Stimulated activated naive CD8-positive, alpha-beta T cell treated with anti-CD3 and anti-CD28 coated beads, Interleukin-15, Interleukin-2, amounts not matched to agents 100 U/mL and 50 U/mL, for 24 hours (primary cell): Measurements from ENCODE around the gene PAQR9.

Source experiments
- ATAC-seq: fragments of 150-1000 bp; cut with Tn5 transposase; one replicate; pipeline ENCODE4 v1.10.0; 2021
- DNase-seq: peaks from one replicate; pipeline ENCODE4 v3.0.0; 2021

Gene PAQR9

GRCh38 chr3:142950972-142951371, 12.5 kb downstream of the PAQR9 start:
- ATAC-seq (no peak), DNase-seq (no peak)

GRCh38 chr3:142947799-142948575, 15.5 kb downstream of the PAQR9 start:
- peak; percentile 19 for DNase-seq
- ATAC-seq = peak; percentile 78

DNA sequence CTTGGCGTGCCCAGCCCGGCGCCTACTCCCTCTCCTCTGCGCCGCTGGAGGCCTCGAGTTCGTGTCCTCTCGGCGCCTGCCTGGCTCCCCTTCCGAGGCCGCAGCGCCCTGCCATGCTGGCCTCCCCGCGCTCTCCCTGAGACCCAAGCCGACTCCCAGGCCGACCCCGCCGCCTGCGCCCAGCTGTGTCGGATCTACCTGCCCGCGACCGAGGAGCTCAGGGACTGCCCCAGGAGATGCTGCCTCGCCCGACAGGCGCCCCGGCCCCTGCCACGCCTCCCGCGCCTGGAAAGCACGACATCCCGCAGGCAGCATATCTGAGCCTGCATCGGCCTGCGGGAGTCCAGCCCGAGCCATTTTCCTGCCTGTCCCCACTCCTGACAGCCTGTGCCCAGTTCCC, 16.1 kb downstream of the PAQR9 start:
- DNase-seq = no peak
- ATAC-seq = no peak

GRCh38 chr3:142946861-142947260, 16.6 kb downstream of the PAQR9 start:
- ATAC-seq (no peak), DNase-seq (no peak)

GRCh38 chr3:142945023-142945422, 18.5 kb downstream of the PAQR9 start:
- DNase-seq (no peak), ATAC-seq (no peak)

- DNase-seq (no peak), ATAC-seq (no peak)
These were observed 19.1 kb downstream of the PAQR9 start for GRCh38 chr3:142944342-142944741.

GRCh38 chr3:142943870-142944269, 19.6 kb downstream of the PAQR9 start:
- no peak for DNase-seq
- no peak for ATAC-seq

DNA sequence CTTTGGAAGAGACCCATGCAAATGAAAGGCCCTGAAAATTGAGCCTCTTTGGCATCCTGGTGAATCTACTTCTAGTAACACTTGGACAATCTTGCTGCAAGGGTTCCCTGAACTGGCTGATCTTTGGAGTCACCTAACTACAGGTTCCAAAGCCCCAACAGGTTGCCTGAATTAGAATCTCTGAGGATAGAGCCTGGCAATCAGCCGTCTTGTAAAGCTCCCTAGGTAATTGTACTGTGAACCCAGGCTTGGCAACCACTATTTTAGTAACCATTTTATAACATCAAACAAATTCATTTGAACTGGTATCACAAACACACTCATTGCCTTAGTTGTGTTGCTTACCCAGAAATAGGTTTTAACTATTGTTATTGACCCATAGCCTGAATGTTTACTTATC, 20.1 kb downstream of the PAQR9 start:
- ATAC-seq = no peak
- no peak for DNase-seq

DNA sequence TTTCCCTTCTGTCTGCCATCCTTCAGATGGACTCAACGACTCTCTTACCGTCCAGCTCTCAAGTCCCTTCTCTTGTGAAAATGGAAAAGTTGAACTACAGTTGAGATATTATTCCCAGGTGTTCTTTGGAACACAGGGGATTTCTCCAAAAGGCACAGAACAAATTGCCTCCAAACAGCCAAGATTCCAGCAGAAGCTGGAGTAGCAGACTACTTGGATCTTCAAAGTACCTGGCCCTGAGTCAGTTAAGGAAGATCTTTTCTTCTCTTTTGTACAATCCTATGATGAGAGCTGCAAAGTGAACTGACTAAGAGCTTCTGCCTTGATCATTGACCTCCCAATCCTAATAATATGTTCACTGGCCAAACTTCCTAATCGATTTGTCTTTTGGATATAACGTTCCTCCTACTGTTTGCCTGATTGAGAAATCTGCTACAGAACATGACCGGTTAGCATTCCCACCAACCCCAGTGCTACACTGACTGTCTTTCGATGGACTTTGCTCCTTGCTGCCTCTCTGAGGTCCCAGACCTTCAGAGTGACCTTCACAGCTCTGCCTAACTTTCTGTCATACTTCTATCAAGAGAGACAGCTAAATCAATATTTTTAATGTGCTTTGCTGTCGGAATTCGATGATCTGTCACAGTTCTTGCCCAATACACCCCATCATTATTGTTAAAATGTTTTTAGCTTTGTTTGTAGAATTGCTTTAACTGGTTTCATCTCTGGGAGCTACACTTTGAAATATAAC, 21.9 kb downstream of the PAQR9 start:
- no peak for DNase-seq

DNA sequence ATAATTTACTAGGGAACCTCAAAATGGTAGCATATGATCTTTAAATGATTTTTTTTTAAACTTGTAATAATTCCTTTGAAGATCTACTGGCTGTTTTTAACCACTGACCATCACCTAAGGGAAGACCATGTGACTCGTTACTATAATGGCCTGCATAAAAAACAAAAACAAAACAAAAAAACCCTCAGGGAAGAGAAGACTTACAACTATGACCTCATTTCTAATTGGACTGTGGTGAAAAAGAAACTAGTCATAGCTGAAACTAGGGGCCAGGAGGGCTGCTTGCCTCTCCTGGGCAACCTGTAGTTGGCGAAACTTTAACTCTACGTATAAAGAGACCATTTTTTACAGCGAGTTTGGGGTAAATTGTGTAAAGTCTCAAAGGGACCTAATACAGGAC, 23.0 kb downstream of the PAQR9 start:
- ATAC-seq = no peak
- DNase-seq = no peak

More for the DNA sequence above, 21.9 kb downstream of the PAQR9 start:
- ATAC-seq = no peak

- no peak for DNase-seq
These were observed 23.5 kb downstream of the PAQR9 start for GRCh38 chr3:142940000-142940399.

GRCh38 chr3:142935963-142936362, 27.5 kb downstream of the PAQR9 start:
- ATAC-seq = no peak
- DNase-seq = no peak

More at GRCh38 chr3:142940000-142940399, 23.5 kb downstream of the PAQR9 start:
- ATAC-seq = no peak

DNA sequence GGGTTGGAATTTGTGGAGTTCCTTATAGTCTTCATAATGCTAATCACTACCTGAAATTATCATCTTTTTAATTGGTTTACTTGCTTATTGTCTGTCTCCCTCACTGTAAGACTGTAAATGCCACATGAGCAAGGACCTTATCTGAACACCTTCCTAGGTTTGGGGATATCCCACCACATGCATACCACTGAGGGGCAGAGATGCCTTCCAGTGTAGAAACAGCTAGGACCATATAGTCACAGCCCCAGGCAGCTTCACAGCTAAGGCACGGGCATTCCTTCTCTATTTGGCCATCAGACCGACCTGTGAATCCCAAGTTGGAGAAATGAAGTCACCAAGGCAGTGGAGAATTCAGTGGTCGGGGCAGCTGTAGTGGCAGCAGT, 28.6 kb downstream of the PAQR9 start:
- no peak for ATAC-seq
- no peak for DNase-seq

DNA sequence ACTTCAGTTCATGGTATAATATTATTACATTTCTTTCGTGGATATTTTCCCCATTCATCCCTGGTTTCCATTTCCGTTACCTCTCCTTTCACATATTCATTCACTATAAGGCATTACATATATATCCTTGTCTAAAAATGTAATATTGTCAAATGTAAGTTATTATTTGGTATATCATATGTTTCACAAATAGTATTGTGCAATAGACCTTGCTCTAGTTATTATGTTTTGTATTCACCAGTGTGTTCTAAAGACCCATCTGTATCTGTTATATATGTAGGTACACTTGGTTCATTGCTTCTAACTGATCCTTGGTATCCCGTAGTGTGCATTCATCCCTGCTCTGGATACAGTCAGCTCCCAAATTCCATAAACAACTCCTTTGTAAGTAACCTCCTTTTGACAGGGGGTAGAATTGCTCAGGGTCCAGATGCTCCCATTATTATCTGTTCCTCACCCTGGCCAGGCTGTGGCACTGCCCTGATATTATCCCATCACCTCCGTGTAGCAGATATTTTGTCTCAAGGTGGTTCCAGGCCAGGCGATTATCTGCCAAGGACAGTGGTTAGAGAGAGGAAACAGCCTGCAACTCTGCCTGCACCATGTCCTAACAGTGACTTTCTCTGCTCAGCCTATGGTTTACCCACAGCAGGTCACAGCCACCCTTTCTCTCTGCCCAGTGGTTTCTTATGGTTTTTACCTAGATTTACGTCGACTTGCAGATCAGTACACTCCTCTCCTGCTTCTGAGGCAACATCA, 29.2 kb downstream of the PAQR9 start:
- ATAC-seq = no peak
- DNase-seq = no peak

DNA sequence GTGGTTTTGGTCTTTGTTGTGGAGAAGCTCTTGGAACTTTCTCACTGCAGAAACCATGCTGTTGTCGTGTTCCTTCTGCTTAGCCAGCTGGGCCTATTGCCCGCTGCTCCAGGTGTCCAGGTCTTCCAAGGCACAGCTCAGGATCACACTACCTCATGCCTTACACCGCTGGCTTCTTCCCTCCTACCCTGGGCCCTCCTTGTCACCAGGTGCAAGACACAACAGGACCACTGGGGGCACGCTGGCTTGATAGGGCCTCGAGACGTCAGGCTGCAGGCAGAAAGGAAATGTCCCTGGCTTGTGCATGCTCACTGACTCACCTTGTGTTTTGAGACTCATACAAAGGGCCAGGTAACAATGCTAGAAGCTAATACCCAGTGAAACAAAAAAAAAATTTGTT, 32.3 kb downstream of the PAQR9 start:
- ATAC-seq (peak; percentile 42), DNase-seq (peak; percentile 15)

DNA sequence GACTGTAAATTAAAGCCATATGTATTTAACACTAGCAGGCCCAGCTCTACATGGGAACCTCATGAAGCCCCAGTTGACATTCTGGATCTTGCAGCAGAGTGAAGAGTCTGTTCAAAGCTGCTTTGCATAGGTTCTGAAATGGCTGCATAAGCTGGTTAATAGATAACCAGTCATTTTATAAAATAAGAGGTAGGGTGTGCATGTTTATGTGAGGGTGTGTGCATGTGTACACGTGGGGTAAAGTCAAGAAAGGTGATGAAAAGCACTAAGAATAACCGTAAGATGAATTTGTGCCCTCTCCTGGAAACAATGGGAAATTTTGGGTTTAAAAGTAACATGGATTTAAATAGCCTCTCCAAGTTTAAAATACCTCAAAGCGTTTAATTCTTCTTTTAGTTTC, 33.0 kb downstream of the PAQR9 start:
- ATAC-seq (no peak), DNase-seq (no peak)

- ATAC-seq = no peak
- DNase-seq = no peak
These were observed 33.6 kb downstream of the PAQR9 start for GRCh38 chr3:142929890-142930289.

DNA sequence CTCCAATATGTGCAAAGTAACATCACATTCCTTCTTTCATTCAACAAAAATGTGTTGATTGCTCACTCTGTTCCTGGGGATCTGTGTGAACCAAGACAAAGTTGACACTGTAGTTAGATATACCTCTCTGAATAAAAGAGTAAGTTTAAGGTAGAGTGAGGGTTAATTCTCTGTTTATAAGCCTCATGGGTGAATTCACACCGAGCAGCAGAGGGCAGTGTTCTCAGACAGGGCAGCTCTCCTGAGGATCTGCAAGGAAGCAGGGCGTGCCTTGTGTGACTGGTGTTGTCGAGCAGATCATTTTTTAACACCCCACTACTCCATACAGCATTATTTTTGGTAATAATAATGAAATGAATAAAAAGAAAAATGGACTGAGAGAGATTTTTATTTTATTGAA, 34.4 kb downstream of the PAQR9 start:
- DNase-seq (peak; percentile 47), ATAC-seq (no peak)

DNA sequence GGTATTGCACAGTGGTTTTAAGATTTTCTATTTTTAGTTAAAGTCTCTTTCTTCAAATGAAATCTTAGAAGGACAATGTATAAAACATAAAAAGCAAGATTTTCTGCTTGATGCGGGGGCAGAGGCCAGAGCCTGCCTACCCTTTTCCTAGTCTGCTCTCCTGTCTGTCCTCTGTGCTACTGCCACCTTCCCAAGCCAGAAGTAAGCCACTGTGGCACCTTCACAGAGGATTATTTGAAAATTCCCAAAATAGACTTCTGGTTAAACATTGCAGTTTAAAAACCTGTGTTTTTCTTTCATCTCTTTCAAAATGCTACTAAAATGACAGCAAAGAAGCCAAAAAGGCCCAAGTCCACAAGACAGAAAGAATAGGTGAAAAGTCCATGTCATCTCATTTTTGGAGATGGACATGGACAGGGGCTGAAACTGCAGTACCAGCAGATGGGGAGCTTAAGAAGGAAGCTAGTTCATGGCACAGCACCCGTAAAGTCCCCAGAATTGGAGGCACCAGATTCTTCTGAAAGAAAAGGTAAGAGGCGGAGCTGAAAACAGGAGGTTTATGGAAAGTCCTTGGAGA, 37.0 kb downstream of the PAQR9 start:
- DNase-seq (no peak), ATAC-seq (no peak)

GRCh38 chr3:142925140-142925539, 38.3 kb downstream of the PAQR9 start:
- DNase-seq = no peak
- no peak for ATAC-seq

DNA sequence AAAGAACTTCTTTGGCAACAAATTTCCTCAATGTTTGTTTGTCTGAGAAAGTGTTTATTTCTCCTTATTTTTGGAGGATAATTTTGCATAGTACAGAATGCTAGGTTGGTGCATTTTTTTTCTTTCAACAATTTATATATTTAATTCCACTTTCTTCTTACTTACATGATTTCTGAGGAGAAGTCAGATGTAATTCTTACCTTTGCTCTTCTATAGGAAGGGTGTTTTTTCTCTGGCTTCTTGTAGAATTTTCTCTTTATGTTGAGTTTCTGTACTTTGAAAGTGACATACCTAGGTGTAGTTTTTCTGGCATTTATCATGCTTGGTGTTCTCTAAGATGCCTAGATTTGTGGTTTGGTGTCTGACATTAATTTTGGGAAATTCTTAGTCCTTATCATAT, 39.8 kb downstream of the PAQR9 start:
- no peak for ATAC-seq
- DNase-seq = no peak

GRCh38 chr3:142916605-142917004, 46.9 kb downstream of the PAQR9 start:
- DNase-seq (no peak), ATAC-seq (no peak)

DNA sequence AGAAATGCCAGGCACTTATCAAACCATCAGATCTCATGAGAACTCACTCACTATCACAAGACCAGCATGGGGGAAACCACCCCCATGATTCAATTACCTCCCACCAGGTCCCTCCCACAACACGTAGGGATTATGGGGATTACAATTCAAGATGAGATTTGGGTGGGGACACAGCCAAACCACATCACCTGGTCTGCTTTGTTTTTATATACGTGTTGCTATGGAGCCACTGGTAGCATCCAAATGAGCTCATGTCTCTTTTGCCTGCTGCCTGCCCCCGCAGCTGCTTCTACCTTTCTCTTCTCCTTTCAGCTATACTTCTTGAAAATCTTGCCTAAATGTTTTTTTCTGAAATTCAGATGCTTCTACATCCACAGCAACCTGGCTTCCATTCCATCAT, 47.8 kb downstream of the PAQR9 start:
- ATAC-seq = no peak
- DNase-seq = no peak
